Endothelial cell (in vitro differentiated cells): Measurements from ENCODE around the gene DKKL1. TPM values are rescaled to one million over a fixed set of nuclear protein-coding genes. Genes with fewer than 3 reads are reported as not detected.

Experiments
- DNase-seq: peaks from one replicate; pipeline ENCODE4 v3.0.0; 2021; ENCODE audit warnings: low spot score
- H3K27ac Mint-ChIP-seq: one replicate; pipeline ENCODE4 v1.8.0; 2021; ENCODE audit warnings: mixed read lengths, inconsistent platforms; ENCODE audit not compliant: unreplicated experiment
- H3K27me3 Mint-ChIP-seq: one replicate; pipeline ENCODE4 v1.8.0; 2021; ENCODE audit warnings: mild to moderate bottlenecking, moderate library complexity, mixed read lengths, inconsistent platforms; ENCODE audit not compliant: unreplicated experiment
- H3K36me3 Mint-ChIP-seq: one replicate; pipeline ENCODE4 v1.8.0; 2021; ENCODE audit warnings: mild to moderate bottlenecking, low read depth, mixed read lengths, inconsistent platforms; ENCODE audit not compliant: unreplicated experiment
- H3K4me1 Mint-ChIP-seq: one replicate; pipeline ENCODE4 v1.8.0; 2021; ENCODE audit warnings: mild to moderate bottlenecking, mixed read lengths, inconsistent platforms; ENCODE audit not compliant: unreplicated experiment
- H3K4me3 Mint-ChIP-seq: one replicate; pipeline ENCODE4 v1.8.0; 2021; ENCODE audit warnings: mild to moderate bottlenecking, mixed read lengths, inconsistent platforms; ENCODE audit not compliant: unreplicated experiment
- H3K9me3 Mint-ChIP-seq: one replicate; pipeline ENCODE4 v1.8.0; 2021; ENCODE audit warnings: mixed read lengths, inconsistent platforms; ENCODE audit not compliant: unreplicated experiment
- total RNA-seq: library from RNA; stranded (reverse); fragmentation: NEBNext Ultra II Directional; extraction: Animal tissue kit (Norgen Biotek cat#: 25700); gene quantifications from one replicate; pipeline ENCODE4 v1.2.1, GENCODE V29; 2021; ENCODE audit not compliant: unreplicated experiment
- TF ChIP-seq, protein P1 (sequence below): fragments of 200-600 bp; sonication (generic); IDR thresholded peaks from one replicate; pipeline ENCODE4 v1.5.0; 2021; ENCODE audit warnings: antibody characterized with exemption; ENCODE audit not compliant: unreplicated experiment

Gene DKKL1
- total RNA-seq, 1 donor from 2014 or later: 2.2 TPM

DNA sequence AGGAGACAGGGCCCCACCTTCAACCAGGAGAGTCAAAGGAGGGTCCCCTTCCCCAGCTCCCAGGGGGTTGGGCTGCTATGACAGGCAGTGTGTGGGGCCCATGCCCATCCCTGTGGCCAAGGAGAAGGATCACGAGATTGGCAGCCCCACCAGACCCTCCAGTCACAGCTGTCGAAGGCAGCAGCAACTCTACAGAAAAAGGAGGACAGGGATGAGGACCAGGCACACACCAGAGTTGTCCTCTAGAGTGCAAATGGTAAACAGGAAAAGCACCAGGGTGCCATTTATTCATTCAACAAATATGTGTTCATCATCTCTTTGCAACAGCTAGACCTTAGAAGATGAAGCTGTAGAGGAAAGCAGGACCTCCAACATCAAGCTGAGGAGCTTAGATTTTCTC is 55.5 kb downstream of the DKKL1 start:
- no peak for DNase-seq
- Mint-ChIP-seq H3K27me3 (peaks cover 15% of the 10 kb centered on the region), H3K4me3 (no peak overlapping the region), H3K9me3 (no peaks in the 10 kb centered on the region), H3K36me3 (peaks cover 14% of the 10 kb centered on the region), H3K27ac (no peak overlapping the region), H3K4me1 (peaks cover 21% of the 10 kb centered on the region)
- TF ChIP-seq, protein P1, sequence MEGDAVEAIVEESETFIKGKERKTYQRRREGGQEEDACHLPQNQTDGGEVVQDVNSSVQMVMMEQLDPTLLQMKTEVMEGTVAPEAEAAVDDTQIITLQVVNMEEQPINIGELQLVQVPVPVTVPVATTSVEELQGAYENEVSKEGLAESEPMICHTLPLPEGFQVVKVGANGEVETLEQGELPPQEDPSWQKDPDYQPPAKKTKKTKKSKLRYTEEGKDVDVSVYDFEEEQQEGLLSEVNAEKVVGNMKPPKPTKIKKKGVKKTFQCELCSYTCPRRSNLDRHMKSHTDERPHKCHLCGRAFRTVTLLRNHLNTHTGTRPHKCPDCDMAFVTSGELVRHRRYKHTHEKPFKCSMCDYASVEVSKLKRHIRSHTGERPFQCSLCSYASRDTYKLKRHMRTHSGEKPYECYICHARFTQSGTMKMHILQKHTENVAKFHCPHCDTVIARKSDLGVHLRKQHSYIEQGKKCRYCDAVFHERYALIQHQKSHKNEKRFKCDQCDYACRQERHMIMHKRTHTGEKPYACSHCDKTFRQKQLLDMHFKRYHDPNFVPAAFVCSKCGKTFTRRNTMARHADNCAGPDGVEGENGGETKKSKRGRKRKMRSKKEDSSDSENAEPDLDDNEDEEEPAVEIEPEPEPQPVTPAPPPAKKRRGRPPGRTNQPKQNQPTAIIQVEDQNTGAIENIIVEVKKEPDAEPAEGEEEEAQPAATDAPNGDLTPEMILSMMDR: no peak

DNA sequence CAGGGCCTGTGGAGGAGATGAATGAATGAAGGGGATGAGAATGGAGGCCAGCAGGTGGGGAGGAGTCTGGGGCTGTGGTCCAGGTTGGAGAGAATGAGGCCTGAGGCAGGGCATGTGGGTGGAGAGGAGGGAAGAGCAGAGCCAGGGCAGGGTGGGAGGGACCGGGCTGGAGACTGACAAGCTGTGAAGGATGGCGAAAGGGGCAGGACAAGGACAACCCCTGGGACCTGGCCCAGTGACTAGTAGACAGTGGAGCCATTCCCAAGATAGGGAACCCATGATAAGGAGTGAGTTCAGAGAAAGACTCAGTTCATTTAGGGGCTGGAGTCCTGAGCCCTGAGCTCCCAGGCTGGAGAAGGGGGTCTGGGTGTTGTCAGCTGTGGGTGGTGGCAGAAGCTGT is 56.5 kb downstream of the DKKL1 start:
- peaks cover 17% of the 10 kb centered on the region for H3K27me3 Mint-ChIP-seq
- H3K4me1 Mint-ChIP-seq: peaks cover 23% of the 10 kb centered on the region
- peaks cover 14% of the 10 kb centered on the region for H3K36me3 Mint-ChIP-seq
- H3K27ac Mint-ChIP-seq: no peak overlapping the region
- H3K9me3 Mint-ChIP-seq: no peaks in the 10 kb centered on the region
- DNase-seq: no peak
- TF ChIP-seq, protein P1: no peak
- no peak overlapping the region for H3K4me3 Mint-ChIP-seq

DNA sequence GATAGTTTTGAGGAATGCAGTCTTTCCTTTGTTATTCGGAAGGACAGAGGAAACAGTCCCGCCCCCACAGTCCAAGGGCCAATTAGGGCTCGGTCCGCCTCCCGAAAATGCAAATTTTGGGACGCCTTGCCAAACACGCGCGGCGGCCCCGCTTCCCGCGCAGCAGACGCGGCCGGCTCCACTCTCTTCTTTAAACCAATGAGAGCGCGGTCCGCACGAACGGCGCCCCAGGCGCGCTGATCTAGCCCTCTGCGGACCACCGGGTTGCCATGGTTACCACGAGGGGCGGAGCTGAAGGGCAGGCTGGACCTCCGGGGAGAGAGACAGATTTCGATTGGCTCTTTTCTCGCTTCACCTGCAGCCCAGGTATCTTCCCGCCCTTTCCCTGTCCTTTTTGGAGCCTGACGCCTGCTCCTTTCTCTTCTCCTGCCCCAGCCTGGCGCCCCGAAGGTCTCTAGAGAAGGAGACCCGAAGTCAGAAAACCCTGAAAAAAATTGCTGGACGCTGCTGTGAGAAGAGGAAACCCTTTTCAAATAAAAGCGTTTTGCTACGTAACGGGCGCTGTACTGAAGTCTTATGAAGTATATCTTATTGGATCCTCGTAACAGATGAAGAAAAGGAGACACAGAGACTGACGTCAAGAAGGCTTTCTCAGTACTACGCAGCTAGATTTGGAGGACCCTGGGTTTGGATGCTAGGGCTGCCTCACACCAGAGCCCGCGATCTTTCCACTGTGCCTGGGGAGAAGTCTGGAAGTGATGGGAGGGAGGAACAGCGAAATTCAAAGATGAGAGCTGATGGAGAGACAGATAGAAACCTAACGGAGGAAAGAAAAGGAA is 57.6 kb downstream of the DKKL1 start:
- Mint-ChIP-seq H3K4me1 (peaks cover 26% of the 10 kb centered on the region), H3K27ac (no peak overlapping the region), H3K36me3 (peaks cover 14% of the 10 kb centered on the region), H3K4me3 (peak overlapping the region; percentile 62), H3K27me3 (peaks cover 15% of the 10 kb centered on the region), H3K9me3 (no peaks in the 10 kb centered on the region)
- TF ChIP-seq, protein P1: no peak
- peak; percentile 69 for DNase-seq

DNA sequence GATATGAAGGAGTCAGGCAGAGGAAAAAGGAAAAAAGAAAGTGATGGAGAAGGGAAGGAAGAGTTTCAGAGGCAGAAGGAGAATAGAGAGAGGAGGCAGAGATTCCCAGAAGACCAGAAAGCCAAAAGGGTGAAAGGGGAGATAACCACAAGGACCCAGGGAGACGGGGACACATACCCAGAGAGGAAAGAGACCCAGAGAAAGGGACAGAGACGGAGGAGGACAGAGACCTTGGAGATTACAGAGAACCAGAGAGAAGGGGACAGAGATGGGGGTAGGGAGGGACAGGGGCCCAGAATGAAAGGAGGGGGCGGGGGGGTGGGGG is 58.2 kb downstream of the DKKL1 start:
- no peak overlapping the region for H3K27ac Mint-ChIP-seq
- no peak for DNase-seq
- TF ChIP-seq, protein P1: no peak
- peaks cover 20% of the 10 kb centered on the region for H3K27me3 Mint-ChIP-seq
- peak overlapping the region; percentile 27 for H3K4me3 Mint-ChIP-seq
- peaks cover 32% of the 10 kb centered on the region for H3K4me1 Mint-ChIP-seq
- peaks cover 16% of the 10 kb centered on the region for H3K36me3 Mint-ChIP-seq
- no peaks in the 10 kb centered on the region for H3K9me3 Mint-ChIP-seq

DNA sequence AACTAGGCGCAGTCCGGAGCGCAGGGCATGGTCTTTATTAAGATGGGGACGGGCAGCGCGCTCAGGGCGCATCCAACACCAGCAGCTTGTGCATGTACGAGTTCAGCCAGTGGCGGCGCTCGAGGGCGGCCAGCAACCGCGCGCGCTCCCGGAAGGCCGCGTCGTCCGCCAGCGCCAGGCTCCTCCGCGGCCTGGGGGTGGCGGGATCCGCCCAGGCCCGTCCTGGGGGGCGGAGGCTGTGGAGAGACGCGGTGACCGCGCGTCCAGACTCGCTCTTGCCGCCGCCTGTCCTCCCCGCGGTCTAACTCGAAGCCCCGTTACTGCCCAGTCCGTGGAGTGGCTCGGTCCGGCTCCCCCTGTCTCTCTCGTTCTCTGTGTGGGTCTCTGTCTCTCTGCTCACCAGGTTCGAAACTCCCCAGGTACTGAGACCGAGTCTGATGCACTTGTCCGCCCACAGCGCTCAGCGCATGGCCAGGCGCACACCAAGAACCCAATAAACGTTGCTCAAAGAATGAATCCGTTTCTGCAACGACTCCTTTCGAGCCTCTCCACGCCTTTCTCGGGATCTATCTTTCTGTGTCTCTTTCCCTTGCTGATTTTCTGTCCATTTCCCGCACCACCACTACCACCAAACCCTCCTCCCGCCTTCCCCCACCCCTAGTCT is 58.9 kb downstream of the DKKL1 start:
- H3K36me3 Mint-ChIP-seq: peaks cover 22% of the 10 kb centered on the region

More for the DNA sequence above, 58.9 kb downstream of the DKKL1 start:
- peak; percentile 75 for DNase-seq
- peak overlapping the region; percentile 48 for H3K27ac Mint-ChIP-seq
- no peaks in the 10 kb centered on the region for H3K9me3 Mint-ChIP-seq
- peak overlapping the region; percentile 80 for H3K4me3 Mint-ChIP-seq
- TF ChIP-seq, protein P1: peak; percentile 76
- peaks cover 25% of the 10 kb centered on the region for H3K27me3 Mint-ChIP-seq
- H3K4me1 Mint-ChIP-seq: peaks cover 34% of the 10 kb centered on the region
